ENCODE measurements around the gene DRC7. TPM values are rescaled to one million over a fixed set of nuclear protein-coding genes. Genes with fewer than 3 reads are reported as not detected.
A peak's percentile ranks its signal among the peaks of the same experiment; 100 is the strongest.

DRC7 gene
- total and polyA plus RNA-seq, 9 of the 15 experiments (the other 6 are each of a cell fraction or from before 2014, with no cell fraction given): 0.04 to 0.33 (median 0.12) TPM; not detected in 3

DNA sequence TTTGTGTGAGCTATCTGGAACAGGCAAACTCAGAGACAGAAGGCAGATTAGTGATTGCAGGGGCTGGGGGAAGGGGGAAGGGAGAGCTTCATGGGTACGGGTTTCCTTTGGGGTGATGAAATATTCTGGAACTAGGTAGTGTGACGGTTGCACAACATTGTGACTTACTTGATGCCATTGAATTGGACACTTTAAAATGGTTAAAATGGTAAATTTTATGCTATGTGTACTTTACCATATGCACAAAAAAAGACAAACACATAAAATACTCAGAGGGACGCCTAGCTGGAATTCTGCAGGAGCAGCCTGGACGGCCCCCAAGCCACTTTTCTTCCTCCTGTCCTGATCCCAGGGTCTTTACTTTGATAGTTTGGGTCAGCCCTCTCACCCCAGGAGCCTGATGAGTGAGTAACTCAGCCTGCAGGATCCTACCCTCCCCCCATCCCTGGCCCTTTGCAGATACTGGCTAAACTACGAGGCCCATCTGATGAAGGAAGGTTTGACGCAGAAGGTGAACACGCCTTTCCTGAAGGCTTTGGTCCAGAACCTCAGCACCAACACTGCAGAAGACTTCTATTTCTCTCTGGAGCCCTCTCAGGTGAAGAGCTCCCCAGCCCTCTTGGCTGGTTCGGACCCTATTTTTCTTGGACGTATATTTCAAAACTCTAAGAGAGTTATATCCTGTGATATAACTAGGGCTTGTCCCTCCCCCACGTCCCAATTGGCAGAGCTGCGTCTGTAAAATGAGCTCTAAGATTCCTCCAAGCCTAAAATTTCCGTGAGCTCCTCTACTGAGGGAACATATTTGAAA is 18.7 kb upstream of the DRC7 start:
- CTCF ChIA-PET (ENCODE audit: low intra/inter-chr PET ratio): no interaction called here
- H3K79me2 ChIP-seq (ENCODE audit: control insufficient read depth, insufficient read depth, low read length): no peaks in the 10 kb centered on the region
- H3K4me2 ChIP-seq (ENCODE audit: insufficient read depth, low read length): peak overlapping the region; percentile 53; the same call in 1 of the 2 replicates
- no peaks in the 10 kb centered on the region for H3K36me3 ChIP-seq (ENCODE audit: control insufficient read depth, insufficient read depth, low read length)
- no peaks in the 10 kb centered on the region for H3K9me1 ChIP-seq (ENCODE audit: control insufficient read depth, insufficient read depth, low read length)
- DNase-seq (ENCODE audit: extremely low read depth in 1 of 4, low spot score in 3 of 4) (peak; percentile 61 to 81 (median 68)), ATAC-seq (peak; percentile 91), FAIRE-seq (peak; percentile 99)
- 0 out of 3 replicates have a peak overlapping the region, but pooled peaks have one; percentile 2 for H3K27ac ChIP-seq (ENCODE audit: extremely low read depth, low read depth, low read length)
- no TSS peak for BruUV-seq (replicated peaks)
- H3K27me3 ChIP-seq (ENCODE audit: control insufficient read depth in 2 of 2, insufficient read depth in 2 of 2, low read length in 2 of 2): 0 out of 5 replicates have a peak, but pooled peaks cover 0 to 5% of the 10 kb centered on the region in 2 experiments
- POLR2A ChIA-PET: interaction anchor here (0.6 to 2.5 kb wide), 6 partner anchors 8 to 301 kb away, joined by 3 to 8 read pairs (median 4); no protein-coding TSS in a partner anchor
- H2AFZ ChIP-seq (ENCODE audit: low read depth, low read length): peak overlapping the region; percentile 52
- intact Hi-C loops (cut with micrococcal nuclease) (loop anchor here (1.0 kb wide), 1 partner anchor 14 kb away; no protein-coding TSS in a partner anchor), in situ Hi-C loops (cut with MboI) (no loop called here)
- H3K9me3 ChIP-seq (replicated peaks; ENCODE audit: control insufficient read depth, insufficient read depth, low read depth, low read length): no peaks in the 10 kb centered on the region
- H4K20me1 ChIP-seq (replicated peaks; ENCODE audit: control insufficient read depth, insufficient read depth, low read length): no peaks in the 10 kb centered on the region
- H3K9ac ChIP-seq (ENCODE audit: insufficient read depth in 1 of 2, low read depth in 2 of 2, low read length in 2 of 2): no peak overlapping the region
- peaks cover 23 to 31% of the 10 kb centered on the region in 2 experiments for H3K4me1 ChIP-seq (replicated peaks in 1 of 2; ENCODE audit: control insufficient read depth in 2 of 2, insufficient read depth in 2 of 2, low read length in 2 of 2)
- WGBS (ENCODE audit: insufficient coverage, low coverage, missing lambda C conversion rate): 7% methylated on average over 12 of the region's 12 CpGs
- H3K4me3 ChIP-seq: no peak overlapping the region
- TF ChIP-seq EHMT2 (IDR thresholded peaks at IDR 0.05) (no peak), NFATC3 (IDR thresholded peaks at IDR 0.05) (no peak), PRPF4 (IDR thresholded peaks at IDR 0.05; ENCODE audit: insufficient read depth, low read depth, low read length, poor library complexity, severe bottlenecking) (no peak), ZNF766 (CRISPR knock-in tag; conservative IDR thresholded peaks at IDR 0.05) (no peak), TGIF2 (CRISPR knock-in tag; IDR thresholded peaks at IDR 0.05) (no peak), ZFP1 (CRISPR knock-in tag; IDR thresholded peaks at IDR 0.05) (no peak), RAD51 (IDR thresholded peaks at IDR 0.05; ENCODE audit: borderline replicate concordance, low read depth) (no peak), KDM2B (CRISPR knock-in tag; IDR thresholded peaks at IDR 0.05) (no peak), KAT7 (CRISPR knock-in tag; IDR thresholded peaks at IDR 0.05; ENCODE audit: borderline replicate concordance) (no peak), MCM7 (IDR thresholded peaks at IDR 0.05) (no peak), RBM15 (IDR thresholded peaks at IDR 0.05; ENCODE audit: insufficient read depth, low read length) (no peak), ZNF282 (CRISPR knock-in tag; IDR thresholded peaks at IDR 0.05) (no peak), MTA3 (IDR thresholded peaks at IDR 0.05; ENCODE audit: borderline replicate concordance) (no peak), ZNF384 (IDR thresholded peaks at IDR 0.05; ENCODE audit: low read depth, low read length) (no peak), ZKSCAN8 (CRISPR knock-in tag; IDR thresholded peaks at IDR 0.05) (no peak), ZBTB17 (CRISPR knock-in tag; IDR thresholded peaks at IDR 0.05) (no peak), ZNF324 (CRISPR knock-in tag; IDR thresholded peaks at IDR 0.05) (no peak)
- TF ChIP-seq, protein P1, sequence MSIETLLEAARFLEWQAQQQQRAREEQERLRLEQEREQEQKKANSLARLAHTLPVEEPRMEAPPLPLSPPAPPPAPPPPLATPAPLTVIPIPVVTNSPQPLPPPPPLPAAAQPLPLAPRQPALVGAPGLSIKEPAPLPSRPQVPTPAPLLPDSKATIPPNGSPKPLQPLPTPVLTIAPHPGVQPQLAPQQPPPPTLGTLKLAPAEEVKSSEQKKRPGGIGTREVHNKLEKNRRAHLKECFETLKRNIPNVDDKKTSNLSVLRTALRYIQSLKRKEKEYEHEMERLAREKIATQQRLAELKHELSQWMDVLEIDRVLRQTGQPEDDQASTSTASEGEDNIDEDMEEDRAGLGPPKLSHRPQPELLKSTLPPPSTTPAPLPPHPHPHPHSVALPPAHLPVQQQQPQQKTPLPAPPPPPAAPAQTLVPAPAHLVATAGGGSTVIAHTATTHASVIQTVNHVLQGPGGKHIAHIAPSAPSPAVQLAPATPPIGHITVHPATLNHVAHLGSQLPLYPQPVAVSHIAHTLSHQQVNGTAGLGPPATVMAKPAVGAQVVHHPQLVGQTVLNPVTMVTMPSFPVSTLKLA (conservative IDR thresholded peaks at IDR 0.05): 0 out of 4 replicates have a peak, but pooled peaks of 1 of the 2 experiments have one; percentile 17
- TF ChIP-seq, protein P2, sequence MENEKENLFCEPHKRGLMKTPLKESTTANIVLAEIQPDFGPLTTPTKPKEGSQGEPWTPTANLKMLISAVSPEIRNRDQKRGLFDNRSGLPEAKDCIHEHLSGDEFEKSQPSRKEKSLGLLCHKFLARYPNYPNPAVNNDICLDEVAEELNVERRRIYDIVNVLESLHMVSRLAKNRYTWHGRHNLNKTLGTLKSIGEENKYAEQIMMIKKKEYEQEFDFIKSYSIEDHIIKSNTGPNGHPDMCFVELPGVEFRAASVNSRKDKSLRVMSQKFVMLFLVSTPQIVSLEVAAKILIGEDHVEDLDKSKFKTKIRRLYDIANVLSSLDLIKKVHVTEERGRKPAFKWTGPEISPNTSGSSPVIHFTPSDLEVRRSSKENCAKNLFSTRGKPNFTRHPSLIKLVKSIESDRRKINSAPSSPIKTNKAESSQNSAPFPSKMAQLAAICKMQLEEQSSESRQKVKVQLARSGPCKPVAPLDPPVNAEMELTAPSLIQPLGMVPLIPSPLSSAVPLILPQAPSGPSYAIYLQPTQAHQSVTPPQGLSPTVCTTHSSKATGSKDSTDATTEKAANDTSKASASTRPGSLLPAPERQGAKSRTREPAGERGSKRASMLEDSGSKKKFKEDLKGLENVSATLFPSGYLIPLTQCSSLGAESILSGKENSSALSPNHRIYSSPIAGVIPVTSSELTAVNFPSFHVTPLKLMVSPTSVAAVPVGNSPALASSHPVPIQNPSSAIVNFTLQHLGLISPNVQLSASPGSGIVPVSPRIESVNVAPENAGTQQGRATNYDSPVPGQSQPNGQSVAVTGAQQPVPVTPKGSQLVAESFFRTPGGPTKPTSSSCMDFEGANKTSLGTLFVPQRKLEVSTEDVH (IDR thresholded peaks at IDR 0.05; ENCODE audit: low read depth, partially characterized antibody): no peak
